Gastrocnemius medialis (tissue), 4 donors: ENCODE data around the gene LRG1.

Source experiments
- CTCF ChIP-seq, 5 experiments: fragments of 450-650 bp in 3 of 5; fragments of 200-600 bp in 2 of 5; sonication (generic) in 2 of 5; IDR thresholded peaks in 4 of 5; conservative IDR thresholded peaks in 1 of 5; 1 replicate in 4 of 5; 2 replicates in 1 of 5; pipeline ENCODE4 v1.5.1; 2016 to 2019; ENCODE audit warnings: antibody characterized with exemption in 5 of 5, mild to moderate bottlenecking in 3 of 5, moderate library complexity in 3 of 5
- POLR2A ChIP-seq, 2 donors: fragments of 450-650 bp; IDR thresholded peaks; one replicate each; pipeline ENCODE4 v1.6.1; 2017; ENCODE audit warnings: antibody characterized with exemption in 2 of 2, mild to moderate bottlenecking in 2 of 2, moderate library complexity in 2 of 2

- TF ChIP-seq CTCF (IDR thresholded peaks at IDR 0.05 in 4 of 5, conservative IDR thresholded peaks at IDR 0.05 in 1 of 5) (peak in 4 of 5 experiments; percentile 9 to 30 (median 16)), POLR2A (IDR thresholded peaks at IDR 0.05) (peak; percentile 97 to 98)
These were observed 4.8 kb downstream of the LRG1 start, which contains the start of gene PLIN5 for GRCh38 chr19:4534836-4535658.
